ENCODE data around the gene SPACA7. TPM values are rescaled to one million over a fixed set of nuclear protein-coding genes. Genes with fewer than 3 reads are reported as not detected.

Gene SPACA7
- total RNA-seq, 2 donors from 2014 or later: not detected

DNA sequence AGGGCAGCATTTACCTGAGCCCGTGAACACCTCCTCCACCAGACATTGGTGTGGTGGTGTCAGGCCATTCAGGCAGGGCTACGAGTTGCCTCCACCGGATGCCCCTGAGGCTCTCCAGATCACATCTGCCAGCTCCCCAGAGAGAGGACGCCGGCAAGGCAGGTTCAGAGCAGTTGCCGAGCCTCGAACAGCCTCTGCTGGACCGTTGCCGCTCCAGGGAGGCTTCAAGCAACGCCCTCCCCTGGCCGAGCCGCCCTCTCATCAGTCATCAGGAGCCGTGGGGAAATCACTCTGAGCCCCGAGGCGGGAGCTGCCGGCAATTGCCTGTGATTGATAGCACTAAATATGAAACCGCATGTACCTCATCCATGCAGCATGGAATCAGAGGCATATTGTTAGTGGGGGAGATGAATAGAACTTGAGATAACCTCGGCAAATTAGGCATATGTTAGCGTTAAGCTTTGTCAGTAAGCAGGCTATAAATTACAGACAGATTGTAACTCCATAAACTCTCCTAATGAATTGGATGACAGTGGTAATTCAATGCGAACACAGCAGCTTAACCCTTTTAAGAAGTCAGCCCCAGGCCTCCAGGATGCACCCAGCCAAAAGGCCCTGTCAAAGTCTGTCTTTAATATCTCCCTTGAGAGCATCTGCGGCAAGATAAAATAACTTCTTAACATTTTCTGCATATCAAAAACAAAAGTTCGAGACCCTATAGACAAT is 29.8 kb upstream of the SPACA7 start:
- no peaks in the 10 kb centered on the region for H3K4me1 ChIP-seq
- peaks cover 0 to 4% of the 10 kb centered on the region in 2 donors for H3K27me3 ChIP-seq
- H3K27ac ChIP-seq: no peak overlapping the region
- no peaks in the 10 kb centered on the region for H3K9me3 ChIP-seq
- DNase-seq (ENCODE audit: low spot score): no peak
- no peaks in the 10 kb centered on the region for H3K36me3 ChIP-seq
- no peak overlapping the region for H3K4me3 ChIP-seq
- TF ChIP-seq, protein P1, sequence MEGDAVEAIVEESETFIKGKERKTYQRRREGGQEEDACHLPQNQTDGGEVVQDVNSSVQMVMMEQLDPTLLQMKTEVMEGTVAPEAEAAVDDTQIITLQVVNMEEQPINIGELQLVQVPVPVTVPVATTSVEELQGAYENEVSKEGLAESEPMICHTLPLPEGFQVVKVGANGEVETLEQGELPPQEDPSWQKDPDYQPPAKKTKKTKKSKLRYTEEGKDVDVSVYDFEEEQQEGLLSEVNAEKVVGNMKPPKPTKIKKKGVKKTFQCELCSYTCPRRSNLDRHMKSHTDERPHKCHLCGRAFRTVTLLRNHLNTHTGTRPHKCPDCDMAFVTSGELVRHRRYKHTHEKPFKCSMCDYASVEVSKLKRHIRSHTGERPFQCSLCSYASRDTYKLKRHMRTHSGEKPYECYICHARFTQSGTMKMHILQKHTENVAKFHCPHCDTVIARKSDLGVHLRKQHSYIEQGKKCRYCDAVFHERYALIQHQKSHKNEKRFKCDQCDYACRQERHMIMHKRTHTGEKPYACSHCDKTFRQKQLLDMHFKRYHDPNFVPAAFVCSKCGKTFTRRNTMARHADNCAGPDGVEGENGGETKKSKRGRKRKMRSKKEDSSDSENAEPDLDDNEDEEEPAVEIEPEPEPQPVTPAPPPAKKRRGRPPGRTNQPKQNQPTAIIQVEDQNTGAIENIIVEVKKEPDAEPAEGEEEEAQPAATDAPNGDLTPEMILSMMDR (IDR thresholded peaks at IDR 0.05): no peak

DNA sequence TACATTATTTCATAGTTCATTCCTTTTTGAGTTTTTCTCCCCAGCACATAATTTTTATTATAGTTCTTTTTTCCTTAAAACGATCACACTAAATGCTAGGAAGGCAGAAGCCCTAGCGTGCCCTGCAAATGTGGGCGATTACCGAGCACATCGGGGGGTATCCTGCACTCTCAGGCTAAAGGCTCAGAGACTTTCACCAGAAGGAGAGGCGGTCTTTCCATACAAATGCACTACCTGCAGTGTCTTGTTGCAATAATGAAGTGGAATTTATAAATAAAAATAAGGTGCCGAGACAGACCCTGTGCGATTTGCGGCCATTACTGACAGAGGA is 29.3 kb upstream of the SPACA7 start:
- Histone ChIP-seq H3K4me1 (no peaks in the 10 kb centered on the region), H3K27me3 (peaks cover 0 to 4% of the 10 kb centered on the region in 2 donors), H3K36me3 (no peaks in the 10 kb centered on the region), H3K4me3 (no peak overlapping the region), H3K9me3 (no peaks in the 10 kb centered on the region), H3K27ac (no peak overlapping the region)
- TF ChIP-seq, protein P1 (IDR thresholded peaks at IDR 0.05): no peak
- no peak for DNase-seq (ENCODE audit: low spot score)

DNA sequence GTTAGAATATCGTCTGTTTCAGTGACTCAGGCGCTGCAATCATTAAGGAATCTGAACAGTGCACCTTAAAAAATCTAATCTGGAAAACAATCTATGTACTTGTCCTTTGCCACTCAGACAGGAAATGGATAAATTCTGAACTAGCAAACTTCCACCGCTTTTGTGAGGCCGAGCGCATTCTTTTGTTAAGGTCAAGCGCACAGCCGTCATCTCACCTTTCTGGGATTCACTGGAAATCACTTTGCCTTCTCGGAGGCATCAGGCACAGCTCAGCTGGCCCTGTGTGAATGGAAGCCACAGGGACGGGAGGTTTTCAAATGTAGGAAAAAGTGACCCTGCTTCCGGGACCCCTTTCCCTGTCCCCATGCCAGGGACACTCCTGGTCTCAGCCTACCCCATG is 28.2 kb upstream of the SPACA7 start:
- TF ChIP-seq, protein P1 (IDR thresholded peaks at IDR 0.05): no peak
- Histone ChIP-seq H3K27me3 (peaks cover 0 to 4% of the 10 kb centered on the region in 2 donors), H3K27ac (no peak overlapping the region), H3K4me3 (no peak overlapping the region), H3K36me3 (no peaks in the 10 kb centered on the region), H3K4me1 (no peaks in the 10 kb centered on the region), H3K9me3 (no peaks in the 10 kb centered on the region)
- DNase-seq (ENCODE audit: low spot score): no peak

DNA sequence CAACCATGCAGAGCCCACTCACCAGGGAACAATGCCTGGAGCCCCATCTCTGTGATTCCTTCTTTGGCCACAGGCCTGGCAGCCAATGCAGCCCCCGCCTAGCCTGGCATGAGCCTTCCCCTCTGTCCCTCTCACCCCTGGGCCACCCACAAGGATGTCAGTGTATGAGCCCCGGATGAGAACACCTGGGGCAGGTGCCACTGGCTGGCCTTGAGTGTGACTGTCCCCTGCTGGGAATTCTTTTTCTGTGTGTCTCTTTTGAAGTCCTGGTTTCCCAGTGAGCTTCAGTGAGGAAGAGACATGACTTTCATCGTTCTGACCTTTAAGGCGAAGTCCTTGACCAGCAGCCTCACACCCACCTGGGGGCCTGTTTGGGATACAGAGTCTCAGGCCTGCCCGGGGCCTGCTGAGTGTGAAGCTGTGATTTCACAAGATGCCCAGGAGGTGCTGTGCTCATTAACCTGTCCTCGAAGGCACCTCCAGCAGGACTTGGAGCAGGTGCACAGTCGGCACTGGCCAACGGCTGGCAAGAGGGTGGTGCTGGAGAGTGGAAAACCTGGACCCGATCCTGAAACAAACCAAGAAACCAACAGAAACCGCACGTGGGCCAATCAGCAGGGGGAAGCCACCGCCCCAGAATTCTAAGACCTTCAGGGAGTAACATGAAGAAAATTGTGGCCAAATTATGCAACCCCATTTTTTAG is 27.4 kb upstream of the SPACA7 start:
- peaks cover 0 to 4% of the 10 kb centered on the region in 2 donors for H3K27me3 ChIP-seq
- DNase-seq (ENCODE audit: low spot score): no peak
- H3K4me3 ChIP-seq: no peak overlapping the region
- no peak overlapping the region for H3K27ac ChIP-seq
- no peaks in the 10 kb centered on the region for H3K36me3 ChIP-seq
- no peaks in the 10 kb centered on the region for H3K9me3 ChIP-seq
- no peaks in the 10 kb centered on the region for H3K4me1 ChIP-seq
- TF ChIP-seq, protein P1 (IDR thresholded peaks at IDR 0.05): no peak

DNA sequence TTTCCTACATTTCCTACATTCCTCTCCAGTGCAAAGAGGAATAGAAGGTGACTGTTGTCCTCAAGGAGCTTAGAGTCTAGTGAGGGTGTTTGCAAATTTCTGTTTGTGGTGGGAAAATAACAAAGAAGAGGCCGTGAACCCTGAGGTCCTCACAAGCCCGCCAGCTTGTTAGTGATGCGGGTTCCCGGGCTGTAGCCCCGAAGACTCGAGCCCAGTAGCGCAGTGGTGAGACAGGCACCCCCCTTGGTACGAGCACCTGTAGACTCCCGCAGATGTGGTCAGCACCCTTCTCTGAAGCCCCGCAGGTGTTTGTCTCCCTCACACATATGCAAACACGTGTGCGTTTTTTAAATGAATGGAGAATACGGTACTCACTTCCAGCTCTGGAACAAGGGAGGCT is 26.5 kb upstream of the SPACA7 start:
- Histone ChIP-seq H3K27me3 (peaks cover 0 to 4% of the 10 kb centered on the region in 2 donors), H3K4me3 (no peak overlapping the region), H3K36me3 (no peaks in the 10 kb centered on the region), H3K27ac (no peak overlapping the region), H3K9me3 (no peaks in the 10 kb centered on the region), H3K4me1 (no peaks in the 10 kb centered on the region)
- TF ChIP-seq, protein P1 (IDR thresholded peaks at IDR 0.05): no peak
- no peak for DNase-seq (ENCODE audit: low spot score)
